ENCODE measurements around the gene CDC42BPA. TPM values are rescaled to one million over a fixed set of nuclear protein-coding genes. Genes with fewer than 3 reads are reported as not detected.

Gene CDC42BPA
- total RNA-seq, 1 experiment from 2014 or later, result 30.1 TPM

DNA sequence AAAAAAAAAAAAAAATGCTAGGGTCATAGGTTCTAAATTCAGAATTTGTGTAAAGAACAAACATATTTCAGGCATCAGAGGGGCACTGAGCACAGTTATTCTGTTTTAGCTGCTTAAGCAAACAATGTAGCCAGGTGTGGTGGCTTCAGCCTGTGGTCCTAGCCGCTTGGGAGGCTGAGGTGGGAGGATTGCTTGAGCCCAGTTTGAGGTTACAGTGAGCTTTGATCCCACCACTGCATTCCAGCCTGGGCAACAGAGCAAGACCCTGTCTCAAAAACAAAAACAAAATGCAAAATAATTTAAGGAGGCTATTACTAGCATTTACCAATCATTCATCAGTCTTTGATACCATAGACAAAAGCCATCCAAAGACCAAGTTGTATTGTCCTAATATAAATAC is 49.7 kb upstream of the CDC42BPA start:
- Histone ChIP-seq H3K14ac (ENCODE audit: insufficient read depth, low read length) (no peak overlapping the region), H2BK5ac (ENCODE audit: insufficient read length, low read length) (no peak overlapping the region), H2BK12ac (ENCODE audit: insufficient read length, low read depth, low read length) (no peak overlapping the region), H3K23ac (ENCODE audit: insufficient read length, low read depth, low read length) (no peak overlapping the region), H3K9me3 (ENCODE audit: control insufficient read depth, low read depth, low read length) (no peaks in the 10 kb centered on the region), H3T11ph (ENCODE audit: low read length) (no peak overlapping the region), H3K9ac (ENCODE audit: extremely low read depth, insufficient read length, low read length) (no peak overlapping the region), H3K79me1 (ENCODE audit: insufficient read depth, low read depth, low read length, poor library complexity, severe bottlenecking) (no peaks in the 10 kb centered on the region), H2BK15ac (ENCODE audit: low read depth, low read length) (no peak overlapping the region), H3K56ac (ENCODE audit: insufficient read length, low read depth, low read length) (no peak overlapping the region), H3K27ac (ENCODE audit: insufficient read length, low read depth, low read length) (no peak overlapping the region), H4K91ac (ENCODE audit: insufficient read length, low read depth, low read length) (no peak overlapping the region), H4K20me1 (ENCODE audit: control insufficient read depth, insufficient read depth, insufficient read length) (no peaks in the 10 kb centered on the region), H2AFZ (ENCODE audit: low read length) (no peak overlapping the region), H4K8ac (replicated peaks; ENCODE audit: insufficient read length, low read depth, low read length) (no peak overlapping the region), H2BK20ac (ENCODE audit: low read depth, low read length, poor library complexity, severe bottlenecking) (no peak overlapping the region), H3K4me2 (ENCODE audit: insufficient read depth, insufficient read length, low read length) (no peak overlapping the region), H3K27me3 (ENCODE audit: insufficient read depth, low read length) (no peaks in the 10 kb centered on the region), H3K4ac (ENCODE audit: low read depth, low read length) (no peak overlapping the region), H3K79me2 (ENCODE audit: insufficient read depth, low read length) (no peaks in the 10 kb centered on the region), H2BK120ac (ENCODE audit: low read depth, low read length, poor library complexity, severe bottlenecking) (no peak overlapping the region), H2AK5ac (ENCODE audit: insufficient read length, low read length) (no peak overlapping the region), H3K18ac (ENCODE audit: insufficient read length, low read depth, low read length) (no peak overlapping the region), H3K23me2 (ENCODE audit: insufficient read length, low read depth, low read length, poor library complexity, severe bottlenecking) (no peaks in the 10 kb centered on the region), H3K4me1 (ENCODE audit: insufficient read depth, low read length) (peaks cover 4% of the 10 kb centered on the region; the same call in 1 of the 2 replicates), H4K5ac (ENCODE audit: insufficient read length, low read depth, low read length) (no peak overlapping the region)
- Mint-ChIP-seq H3K27me3 (ENCODE audit: low read depth) (no peaks in the 10 kb centered on the region), H3K27ac (no peak overlapping the region), H3K36me3 (ENCODE audit: insufficient read depth in 1 of 3, low read depth in 3 of 3) (no peaks in the 10 kb centered on the region), H3K4me3 (no peak overlapping the region), H3K9me3 (no peaks in the 10 kb centered on the region), H3K4me1 (peaks cover 5 to 14% of the 10 kb centered on the region in 2 experiments)
- no CpG with 5 or more reads among the region's 1 CpG for WGBS (ENCODE audit: extremely low coverage, insufficient read length, low lambda C conversion rate)
- TF ChIP-seq, protein P1, sequence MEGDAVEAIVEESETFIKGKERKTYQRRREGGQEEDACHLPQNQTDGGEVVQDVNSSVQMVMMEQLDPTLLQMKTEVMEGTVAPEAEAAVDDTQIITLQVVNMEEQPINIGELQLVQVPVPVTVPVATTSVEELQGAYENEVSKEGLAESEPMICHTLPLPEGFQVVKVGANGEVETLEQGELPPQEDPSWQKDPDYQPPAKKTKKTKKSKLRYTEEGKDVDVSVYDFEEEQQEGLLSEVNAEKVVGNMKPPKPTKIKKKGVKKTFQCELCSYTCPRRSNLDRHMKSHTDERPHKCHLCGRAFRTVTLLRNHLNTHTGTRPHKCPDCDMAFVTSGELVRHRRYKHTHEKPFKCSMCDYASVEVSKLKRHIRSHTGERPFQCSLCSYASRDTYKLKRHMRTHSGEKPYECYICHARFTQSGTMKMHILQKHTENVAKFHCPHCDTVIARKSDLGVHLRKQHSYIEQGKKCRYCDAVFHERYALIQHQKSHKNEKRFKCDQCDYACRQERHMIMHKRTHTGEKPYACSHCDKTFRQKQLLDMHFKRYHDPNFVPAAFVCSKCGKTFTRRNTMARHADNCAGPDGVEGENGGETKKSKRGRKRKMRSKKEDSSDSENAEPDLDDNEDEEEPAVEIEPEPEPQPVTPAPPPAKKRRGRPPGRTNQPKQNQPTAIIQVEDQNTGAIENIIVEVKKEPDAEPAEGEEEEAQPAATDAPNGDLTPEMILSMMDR (conservative IDR thresholded peaks at IDR 0.05), result no peak
- DNase-seq, result no peak

Measured in H9 (cell line).